ENCODE results near the gene HID1. TPM values are rescaled to one million over a fixed set of nuclear protein-coding genes. Genes with fewer than 3 reads are reported as not detected.

Gene HID1
- total RNA-seq, 1 experiment from 2014 or later = 27.5 TPM

GRCh38 chr17:74903034-74903433, 69.5 kb downstream of the HID1 start:
- DNase-seq (ENCODE audit: low spot score) = no peak

GRCh38 chr17:74901353-74902135, 71.0 kb downstream of the HID1 start:
- no peak for DNase-seq (ENCODE audit: low spot score)

Other genes with a start within 250 kb of the HID1 start
- 0.55 and 1.0 TPM in 2 replicates for gene RAB37, start 235.5 kb downstream of the HID1 start, total RNA-seq (2014; rRNA removed; shearing (Covaris generic))
- 298 and 304 TPM in 2 replicates for gene NHERF1, start 224.1 kb downstream of the HID1 start, total RNA-seq (2014; rRNA removed; shearing (Covaris generic))
- 49.5 and 50.4 TPM in 2 replicates for gene NAT9, start 196.4 kb downstream of the HID1 start, total RNA-seq (2014; rRNA removed; shearing (Covaris generic))
- gene GRIN2C, start 112.9 kb downstream of the HID1 start, total RNA-seq (2014; rRNA removed; shearing (Covaris generic)) = 0.03 TPM in 1 of 2 replicates, not detected in the other
- 32.2 and 38.4 TPM in 2 replicates for gene FDXR, start 99.8 kb downstream of the HID1 start, total RNA-seq (2014; rRNA removed; shearing (Covaris generic))
- not detected in 2 replicates for gene FADS6, start 79.1 kb downstream of the HID1 start, total RNA-seq (2014; rRNA removed; shearing (Covaris generic))
- gene USH1G, start 49.5 kb downstream of the HID1 start, total RNA-seq (2014; rRNA removed; shearing (Covaris generic)) = not detected in 2 replicates
- gene OTOP2, start 48.5 kb downstream of the HID1 start, total RNA-seq (2014; rRNA removed; shearing (Covaris generic)) = not detected in 2 replicates
- not detected in 2 replicates for gene OTOP3, start 36.9 kb downstream of the HID1 start, total RNA-seq (2014; rRNA removed; shearing (Covaris generic))
- 10.2 and 10.6 TPM in 2 replicates for gene CDR2L, start 14.9 kb upstream of the HID1 start, total RNA-seq (2014; rRNA removed; shearing (Covaris generic))
- 61.7 and 66.4 TPM in 2 replicates for gene MRPL58, start 39.9 kb upstream of the HID1 start, total RNA-seq (2014; rRNA removed; shearing (Covaris generic))
- 127 and 169 TPM in 2 replicates for gene ATP5PD, start 74.2 kb upstream of the HID1 start, total RNA-seq (2014; rRNA removed; shearing (Covaris generic))
- gene KCTD2, start 74.5 kb upstream of the HID1 start, total RNA-seq (2014; rRNA removed; shearing (Covaris generic)) = 8.9 and 9.2 TPM in 2 replicates
- 231 and 264 TPM in 2 replicates for gene SLC16A5, start 115.2 kb upstream of the HID1 start, total RNA-seq (2014; rRNA removed; shearing (Covaris generic))
- 18.3 and 18.8 TPM in 2 replicates for gene ARMC7, start 137.2 kb upstream of the HID1 start, total RNA-seq (2014; rRNA removed; shearing (Covaris generic))
- 206 and 233 TPM in 2 replicates for gene NT5C, start 159.0 kb upstream of the HID1 start, total RNA-seq (2014; rRNA removed; shearing (Covaris generic))
- 232 and 245 TPM in 2 replicates for gene JPT1, start 181.8 kb upstream of the HID1 start, total RNA-seq (2014; rRNA removed; shearing (Covaris generic))
- gene SUMO2, start 210.2 kb upstream of the HID1 start, total RNA-seq (2014; rRNA removed; shearing (Covaris generic)) = 151 and 169 TPM in 2 replicates
- gene NUP85, start 232.9 kb upstream of the HID1 start, total RNA-seq (2014; rRNA removed; shearing (Covaris generic)) = 60.3 and 61.7 TPM in 2 replicates

All from HT-29 (cell line).